ENCODE measurements around the gene ERBB4.

ERBB4 gene

GRCh38 chr2:212158081-212158480, 380.5 kb downstream of the ERBB4 start:
- H2AFZ ChIP-seq (ENCODE audit: low read depth): no peak overlapping the region

GRCh38 chr2:212157012-212157411, 381.6 kb downstream of the ERBB4 start:
- H3K27me3 ChIP-seq (ENCODE audit: insufficient read depth, low read depth): no peaks in the 10 kb centered on the region
- H3K4me3 ChIP-seq (IDR thresholded peaks at IDR 0.05; ENCODE audit: insufficient read depth, low read depth, low read length): no peak overlapping the region
- H3K27ac ChIP-seq: no peak overlapping the region
- no peak overlapping the region for H3K4me2 ChIP-seq
- TF ChIP-seq CTCF (conservative IDR thresholded peaks at IDR 0.05; ENCODE audit: low read depth, low read length): no peak
- H4K20me1 ChIP-seq (ENCODE audit: insufficient read depth): no peaks in the 10 kb centered on the region
- H3K36me3 ChIP-seq (ENCODE audit: insufficient read depth): no peaks in the 10 kb centered on the region
- H3K9ac ChIP-seq: no peak overlapping the region
- no peaks in the 10 kb centered on the region for H3K4me1 ChIP-seq (ENCODE audit: low read depth, poor library complexity, severe bottlenecking)
- no peak overlapping the region for H2AFZ ChIP-seq (ENCODE audit: low read depth)
- no peaks in the 10 kb centered on the region for H3K79me2 ChIP-seq (ENCODE audit: insufficient read depth, low read depth)

More at GRCh38 chr2:212158081-212158480, 380.5 kb downstream of the ERBB4 start:
- Histone ChIP-seq H3K79me2 (ENCODE audit: insufficient read depth, low read depth) (no peaks in the 10 kb centered on the region), H3K27ac (no peak overlapping the region), H4K20me1 (ENCODE audit: insufficient read depth) (no peaks in the 10 kb centered on the region), H3K4me1 (ENCODE audit: low read depth, poor library complexity, severe bottlenecking) (no peaks in the 10 kb centered on the region), H3K36me3 (ENCODE audit: insufficient read depth) (no peaks in the 10 kb centered on the region), H3K4me3 (IDR thresholded peaks at IDR 0.05; ENCODE audit: insufficient read depth, low read depth, low read length) (no peak overlapping the region), H3K9ac (no peak overlapping the region), H3K27me3 (ENCODE audit: insufficient read depth, low read depth) (no peaks in the 10 kb centered on the region), H3K4me2 (no peak overlapping the region)
- no peak for TF ChIP-seq CTCF (conservative IDR thresholded peaks at IDR 0.05; ENCODE audit: low read depth, low read length)

GRCh38 chr2:212156088-212156487, 382.5 kb downstream of the ERBB4 start:
- TF ChIP-seq CTCF (conservative IDR thresholded peaks at IDR 0.05; ENCODE audit: low read depth, low read length): no peak

GRCh38 chr2:212154477-212154878, 384.1 kb downstream of the ERBB4 start:
- H3K79me2 ChIP-seq (ENCODE audit: insufficient read depth, low read depth): no peaks in the 10 kb centered on the region
- no peak overlapping the region for H3K4me3 ChIP-seq (IDR thresholded peaks at IDR 0.05; ENCODE audit: insufficient read depth, low read depth, low read length)
- no peaks in the 10 kb centered on the region for H3K27me3 ChIP-seq (ENCODE audit: insufficient read depth, low read depth)
- H3K27ac ChIP-seq: no peak overlapping the region
- no peak overlapping the region for H3K9ac ChIP-seq
- H3K4me2 ChIP-seq: no peak overlapping the region
- TF ChIP-seq CTCF (conservative IDR thresholded peaks at IDR 0.05; ENCODE audit: low read depth, low read length): no peak
- no peaks in the 10 kb centered on the region for H4K20me1 ChIP-seq (ENCODE audit: insufficient read depth)
- no peaks in the 10 kb centered on the region for H3K4me1 ChIP-seq (ENCODE audit: low read depth, poor library complexity, severe bottlenecking)
- no peak overlapping the region for H2AFZ ChIP-seq (ENCODE audit: low read depth)
- H3K36me3 ChIP-seq (ENCODE audit: insufficient read depth): no peaks in the 10 kb centered on the region

More at GRCh38 chr2:212156088-212156487, 382.5 kb downstream of the ERBB4 start:
- Histone ChIP-seq H3K9ac (no peak overlapping the region), H3K4me3 (IDR thresholded peaks at IDR 0.05; ENCODE audit: insufficient read depth, low read depth, low read length) (no peak overlapping the region), H3K4me2 (no peak overlapping the region), H3K27me3 (ENCODE audit: insufficient read depth, low read depth) (no peaks in the 10 kb centered on the region), H2AFZ (ENCODE audit: low read depth) (no peak overlapping the region), H4K20me1 (ENCODE audit: insufficient read depth) (no peaks in the 10 kb centered on the region), H3K36me3 (ENCODE audit: insufficient read depth) (no peaks in the 10 kb centered on the region), H3K4me1 (ENCODE audit: low read depth, poor library complexity, severe bottlenecking) (no peaks in the 10 kb centered on the region), H3K79me2 (ENCODE audit: insufficient read depth, low read depth) (no peaks in the 10 kb centered on the region), H3K27ac (no peak overlapping the region)

Measured in KMS-11 (cell line).